GM21515 (cell line): ENCODE measurements around the gene IFI27L1.

Source experiments
- ATAC-seq: cut with Tn5 transposase; IDR thresholded peaks from one replicate; pipeline ENCODE4 v1.9.1; 2021; ENCODE audit not compliant: unreplicated experiment

The IFI27L1 gene

DNA sequence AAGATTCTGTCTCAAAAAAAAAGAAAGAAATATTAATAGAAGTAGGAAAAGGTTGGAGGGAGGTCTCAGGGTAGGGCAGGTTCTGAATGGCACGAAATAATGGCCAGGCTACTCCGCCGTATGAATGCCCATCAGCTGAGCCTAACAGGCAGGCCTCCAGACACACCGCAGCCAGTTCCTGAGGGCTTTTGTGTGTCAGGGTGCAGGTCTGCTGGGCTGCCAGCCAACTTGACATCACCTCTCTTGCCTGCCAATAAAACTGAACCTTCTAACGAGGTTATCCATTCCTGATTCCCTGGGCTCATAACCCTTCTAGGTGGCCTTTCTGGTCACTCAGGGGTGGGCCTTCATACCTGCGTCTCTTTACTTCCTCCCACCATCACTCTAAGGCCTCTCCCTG lies 32.4 kb downstream of the IFI27L1 start:
- ATAC-seq = no peak

DNA sequence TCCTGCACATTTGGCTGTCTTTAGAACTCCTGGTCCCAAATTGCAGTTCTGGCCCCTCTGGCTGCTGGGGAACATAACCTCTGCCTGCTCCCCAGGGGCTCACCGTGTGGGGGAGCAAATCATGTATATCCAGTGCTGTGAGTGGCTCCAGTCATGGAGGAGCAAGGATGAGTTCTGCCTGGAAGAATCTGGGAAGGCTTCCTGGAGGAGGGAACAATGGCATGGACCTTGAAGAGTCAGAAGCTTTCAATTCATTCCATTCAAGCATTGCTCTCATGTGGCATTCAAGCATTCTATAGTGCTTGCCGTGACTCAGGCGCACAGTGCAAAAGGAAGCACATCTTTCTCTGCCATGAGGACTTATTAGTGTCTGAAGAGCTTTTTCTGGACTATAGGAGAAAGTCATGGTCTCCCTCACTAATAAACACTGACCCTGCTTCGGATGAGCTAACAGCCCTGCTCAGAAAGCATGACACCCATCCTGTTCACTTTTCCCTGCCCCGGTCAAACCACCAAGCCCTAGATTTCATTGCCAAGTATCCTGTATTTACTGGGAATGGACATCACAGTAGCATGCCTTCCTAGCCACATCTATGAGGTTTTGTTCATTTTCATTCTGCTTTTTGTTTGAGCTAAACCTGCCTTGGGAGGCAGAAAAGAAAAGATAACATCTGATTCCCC lies 32.9 kb downstream of the IFI27L1 start:
- ATAC-seq = no peak

DNA sequence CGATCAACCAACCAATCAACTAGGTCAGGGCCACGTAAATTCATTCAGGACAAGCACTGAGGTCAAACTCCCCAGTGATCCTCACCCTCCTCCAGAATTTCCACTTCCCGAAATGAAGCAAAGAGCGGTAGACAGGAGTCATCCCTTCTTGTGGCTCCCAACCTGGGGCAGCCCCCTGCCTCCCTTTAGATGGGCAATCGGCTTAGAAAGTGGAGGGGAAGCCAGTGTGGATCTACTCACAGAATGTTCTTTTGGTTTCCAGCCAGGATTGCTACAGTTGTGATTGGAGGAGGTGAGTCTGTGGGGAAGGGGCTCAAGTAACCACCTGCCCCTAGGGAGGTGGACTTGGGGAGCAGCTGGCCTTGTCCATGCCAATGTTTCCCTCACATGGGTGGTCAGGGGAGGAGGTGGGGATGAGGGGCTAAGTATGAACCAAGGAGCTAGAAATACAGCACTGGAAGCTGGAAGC lies 33.5 kb downstream of the IFI27L1 start:
- ATAC-seq = no peak

DNA sequence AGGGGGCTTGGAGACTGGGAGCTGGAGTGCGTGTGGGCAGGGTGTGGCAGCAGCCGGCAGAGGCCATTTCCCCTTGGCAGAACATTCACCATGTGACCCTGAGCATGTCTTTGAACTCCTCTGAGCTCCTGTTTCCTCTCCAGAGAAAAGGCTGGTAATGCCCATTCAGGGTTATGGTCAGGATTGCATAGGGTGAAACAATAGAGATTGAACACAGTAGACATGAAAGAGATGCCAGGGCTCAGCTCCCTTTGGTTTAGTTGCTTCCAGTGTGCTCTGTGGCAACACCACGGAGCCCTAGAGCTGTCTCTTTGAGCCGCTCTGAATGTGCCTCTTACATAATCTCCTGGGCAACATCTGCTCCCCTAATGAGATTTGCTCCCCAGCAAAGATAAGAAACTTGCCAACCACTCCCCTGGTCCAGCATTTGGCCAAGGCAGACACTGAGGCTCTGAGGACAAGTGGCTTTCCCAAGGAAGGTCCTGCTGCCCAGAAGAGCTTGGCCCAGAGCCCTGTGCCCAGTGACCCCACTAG lies 34.0 kb downstream of the IFI27L1 start:
- no peak for ATAC-seq

DNA sequence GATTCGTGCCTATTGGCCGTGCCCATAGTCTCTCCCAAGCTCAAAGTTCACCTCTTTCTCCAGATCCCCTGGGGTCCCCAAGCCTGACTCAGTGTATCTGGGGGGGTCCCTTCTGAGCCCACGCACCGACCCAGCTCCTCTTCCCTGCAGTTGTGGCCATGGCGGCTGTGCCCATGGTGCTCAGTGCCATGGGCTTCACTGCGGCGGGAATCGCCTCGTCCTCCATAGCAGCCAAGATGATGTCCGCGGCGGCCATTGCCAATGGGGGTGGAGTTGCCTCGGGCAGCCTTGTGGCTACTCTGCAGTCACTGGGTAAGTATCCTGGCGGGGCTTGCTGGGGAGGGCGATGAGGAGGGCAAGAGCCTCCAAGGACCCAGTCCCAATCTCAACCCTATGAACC lies 34.5 kb downstream of the IFI27L1 start:
- no peak for ATAC-seq

DNA sequence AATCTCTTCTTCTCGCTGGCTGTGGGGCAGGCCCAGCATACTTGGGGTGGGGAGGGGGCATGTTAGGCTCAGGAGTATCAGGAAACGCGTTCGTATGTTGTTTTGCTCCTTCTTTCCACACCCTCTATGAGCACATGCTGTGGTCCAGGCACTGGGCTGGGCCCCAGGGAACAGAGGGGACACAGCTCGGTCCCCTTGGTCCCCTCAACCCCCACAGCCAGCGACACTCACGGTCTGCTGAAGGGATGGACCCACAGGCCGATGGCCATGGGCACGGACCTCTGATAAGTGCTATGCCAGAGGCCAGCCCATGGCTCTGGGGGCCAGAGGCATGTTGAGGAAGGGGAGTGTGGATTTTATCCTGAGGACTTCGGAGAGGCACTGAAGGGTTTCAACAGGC lies 35.6 kb downstream of the IFI27L1 start:
- no peak for ATAC-seq

DNA sequence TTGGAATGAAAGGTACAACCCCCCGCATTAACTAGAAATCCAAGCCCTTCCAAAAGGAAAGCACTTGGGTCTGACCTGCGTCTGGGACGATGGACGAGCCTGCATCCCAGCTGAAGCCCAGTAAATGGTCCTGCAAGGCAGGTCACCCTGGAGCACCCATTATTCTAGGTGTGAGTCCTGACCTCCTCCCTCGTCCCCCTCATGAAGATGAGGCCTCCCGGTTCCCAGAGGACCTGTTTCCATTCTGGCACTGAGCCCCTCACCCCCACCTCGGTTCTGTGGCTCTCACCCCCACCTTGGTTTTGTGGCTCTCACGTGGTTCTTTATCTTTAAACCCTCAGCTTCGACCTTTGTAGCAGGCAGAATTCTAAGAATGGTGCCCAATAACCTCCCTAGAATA lies 36.7 kb downstream of the IFI27L1 start:
- ATAC-seq = no peak

DNA sequence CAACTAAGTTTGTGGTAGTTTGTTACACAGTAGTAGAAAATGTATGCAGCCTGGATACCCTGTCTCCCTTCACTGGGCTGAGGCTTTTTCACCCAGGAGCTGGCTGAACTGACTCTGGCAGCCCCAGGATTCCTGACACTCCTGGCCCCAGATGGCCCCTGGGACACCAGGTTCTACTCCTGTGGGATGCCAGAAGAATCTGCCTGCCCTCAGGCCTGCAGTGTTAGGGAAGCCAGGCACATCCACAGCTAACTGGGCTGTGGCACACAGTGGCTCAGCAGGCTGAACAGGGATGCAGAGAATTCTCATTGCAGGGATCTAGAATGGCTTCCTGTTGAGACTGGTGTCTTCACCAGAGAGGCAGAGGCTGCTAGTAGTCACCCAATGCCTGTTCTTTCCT lies 38.0 kb downstream of the IFI27L1 start:
- ATAC-seq = no peak

DNA sequence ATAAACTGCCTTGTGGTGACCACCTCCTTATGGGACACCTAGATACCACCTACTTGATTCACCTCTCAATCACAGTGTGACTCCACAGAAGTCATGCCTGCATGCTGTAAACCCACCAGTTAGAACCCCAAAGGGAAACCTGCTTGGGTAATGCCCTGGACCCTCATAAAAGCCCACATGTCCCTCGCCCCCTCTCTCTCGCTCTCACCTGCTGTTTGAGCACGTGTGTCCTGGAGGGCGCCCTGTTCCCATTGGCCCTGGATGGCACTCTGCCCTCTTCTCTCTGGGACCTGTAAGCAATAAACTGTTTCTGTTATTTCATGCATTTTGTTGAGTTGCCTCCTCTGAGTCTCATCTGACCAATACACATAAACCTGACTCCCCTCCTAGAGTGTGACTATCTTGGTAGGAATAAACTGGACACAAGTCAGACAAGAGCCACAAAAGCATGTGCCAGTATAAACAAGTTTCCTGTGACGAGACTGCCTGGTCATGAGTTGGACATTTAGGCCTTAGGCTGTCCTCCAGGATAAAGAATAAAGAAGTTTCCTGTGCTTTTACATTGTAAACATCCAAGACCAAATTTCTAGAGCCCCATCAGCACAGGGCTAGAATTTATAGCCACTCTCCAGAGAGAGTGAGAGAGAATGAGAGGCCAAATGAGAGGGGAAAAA lies 39.7 kb downstream of the IFI27L1 start:
- ATAC-seq = no peak

DNA sequence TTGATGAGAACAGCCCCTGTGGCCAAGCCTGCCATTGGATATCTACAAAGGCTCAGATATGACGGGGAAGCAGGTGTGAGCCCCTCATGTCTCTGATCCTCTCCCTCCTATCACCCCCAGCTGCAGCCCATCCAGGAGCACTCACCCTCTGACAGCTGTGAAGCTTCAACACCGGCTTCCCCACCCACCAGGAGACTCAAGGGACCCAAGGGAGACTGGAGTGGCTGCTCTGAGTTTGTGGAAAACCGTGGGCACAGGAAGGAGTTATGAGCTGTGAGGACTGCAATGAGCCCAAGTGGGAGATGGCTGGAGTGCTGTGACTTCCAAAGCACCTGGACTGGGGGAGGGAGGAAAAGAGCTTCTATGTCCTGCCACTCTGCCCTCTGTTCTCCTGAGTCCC lies 40.4 kb downstream of the IFI27L1 start:
- ATAC-seq = no peak

DNA sequence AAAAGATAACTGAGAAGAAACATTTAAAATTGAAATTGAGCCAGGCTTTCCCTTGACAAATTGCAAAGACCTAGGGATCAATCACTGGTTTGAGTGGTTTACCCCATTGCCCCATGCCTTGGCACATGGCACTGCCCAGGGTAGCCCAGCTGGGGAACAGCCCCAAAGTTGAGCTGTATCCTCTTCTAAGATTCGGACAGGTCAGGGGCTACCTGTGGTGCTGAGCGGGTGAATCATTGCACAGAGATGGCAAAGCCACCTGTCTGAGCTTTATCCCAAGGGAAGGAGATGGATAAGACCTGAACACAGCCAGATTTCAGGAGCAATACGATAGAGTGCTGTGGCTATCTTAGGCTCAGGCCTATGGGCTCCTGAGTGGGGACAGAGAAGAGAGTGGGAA lies 41.3 kb downstream of the IFI27L1 start:
- no peak for ATAC-seq

DNA sequence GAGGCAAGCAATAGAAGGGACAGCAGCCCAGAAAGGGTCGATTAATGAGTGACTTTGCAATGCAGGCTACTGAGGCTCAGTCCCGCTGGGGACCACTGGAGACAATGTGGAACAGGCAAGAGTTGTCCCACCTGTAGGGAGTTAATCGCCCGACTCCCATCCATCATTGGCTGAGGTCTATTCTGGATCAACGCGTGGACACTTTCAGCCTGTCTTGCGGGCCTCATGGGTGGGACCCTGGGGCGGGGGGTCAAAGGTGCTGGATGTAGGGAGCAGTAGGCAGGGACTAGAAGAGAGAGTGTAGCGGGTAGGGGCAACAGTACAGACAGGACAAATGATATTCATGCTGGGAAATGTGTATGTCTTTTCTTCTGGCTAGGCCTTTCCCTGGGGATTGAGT lies 42.2 kb downstream of the IFI27L1 start:
- no peak for ATAC-seq

DNA sequence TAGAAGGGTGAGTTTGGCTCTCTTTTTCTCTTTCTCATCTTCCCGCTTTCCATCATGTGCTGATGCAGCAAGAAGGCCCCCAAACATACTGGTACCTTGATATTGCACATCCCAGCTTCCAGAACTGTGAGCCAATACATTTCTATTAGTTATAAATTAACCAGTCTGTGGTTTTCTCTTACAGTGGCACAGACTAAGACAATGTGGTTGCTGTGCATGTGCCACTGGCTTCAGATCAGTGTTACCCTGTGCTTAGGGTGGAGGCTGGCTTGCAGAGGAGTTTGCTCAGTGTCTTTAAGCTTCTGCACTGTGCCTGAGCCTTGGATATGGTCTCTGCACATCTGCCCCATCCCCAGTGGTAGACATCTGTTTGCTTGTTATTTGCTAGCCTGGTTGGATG lies 42.8 kb downstream of the IFI27L1 start:
- no peak for ATAC-seq

DNA sequence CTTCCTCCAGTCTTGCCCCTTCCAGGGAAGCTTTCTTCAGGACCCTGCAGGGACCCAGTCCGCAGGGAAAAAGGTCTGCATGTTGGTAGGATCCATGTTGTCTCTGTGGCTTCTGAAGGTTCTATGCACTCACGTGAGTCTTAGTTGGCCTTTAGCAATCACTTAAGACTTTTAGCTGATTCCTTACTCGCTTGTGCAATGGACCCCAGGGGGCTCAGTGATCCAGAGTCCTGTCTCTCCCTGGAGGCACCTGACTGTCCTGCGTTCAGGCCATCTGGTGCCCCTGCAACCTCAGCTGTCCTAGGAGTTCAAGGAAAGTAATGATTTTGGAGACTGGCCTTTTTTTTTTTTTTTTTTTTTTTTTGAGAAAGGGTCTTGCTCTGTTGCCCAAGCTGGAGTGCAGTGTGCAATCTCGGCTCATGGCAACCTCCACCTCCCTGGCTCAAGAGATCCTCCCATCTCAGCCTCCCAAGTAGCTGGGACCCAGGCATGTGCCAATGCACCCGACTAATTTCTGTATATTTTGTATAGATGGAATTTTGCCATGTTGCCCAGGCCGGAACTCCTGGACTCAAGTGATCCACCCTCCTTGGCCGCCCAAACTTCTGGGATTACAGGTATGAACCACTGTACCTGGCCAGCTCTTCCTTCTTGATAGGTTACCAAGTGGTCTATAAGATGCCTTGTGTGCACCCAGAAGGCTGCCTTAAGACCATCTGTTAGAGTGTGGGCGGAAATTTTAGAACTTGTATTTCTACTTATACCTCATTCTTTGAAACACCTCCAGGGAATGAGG lies 43.7 kb downstream of the IFI27L1 start:
- ATAC-seq = no peak

DNA sequence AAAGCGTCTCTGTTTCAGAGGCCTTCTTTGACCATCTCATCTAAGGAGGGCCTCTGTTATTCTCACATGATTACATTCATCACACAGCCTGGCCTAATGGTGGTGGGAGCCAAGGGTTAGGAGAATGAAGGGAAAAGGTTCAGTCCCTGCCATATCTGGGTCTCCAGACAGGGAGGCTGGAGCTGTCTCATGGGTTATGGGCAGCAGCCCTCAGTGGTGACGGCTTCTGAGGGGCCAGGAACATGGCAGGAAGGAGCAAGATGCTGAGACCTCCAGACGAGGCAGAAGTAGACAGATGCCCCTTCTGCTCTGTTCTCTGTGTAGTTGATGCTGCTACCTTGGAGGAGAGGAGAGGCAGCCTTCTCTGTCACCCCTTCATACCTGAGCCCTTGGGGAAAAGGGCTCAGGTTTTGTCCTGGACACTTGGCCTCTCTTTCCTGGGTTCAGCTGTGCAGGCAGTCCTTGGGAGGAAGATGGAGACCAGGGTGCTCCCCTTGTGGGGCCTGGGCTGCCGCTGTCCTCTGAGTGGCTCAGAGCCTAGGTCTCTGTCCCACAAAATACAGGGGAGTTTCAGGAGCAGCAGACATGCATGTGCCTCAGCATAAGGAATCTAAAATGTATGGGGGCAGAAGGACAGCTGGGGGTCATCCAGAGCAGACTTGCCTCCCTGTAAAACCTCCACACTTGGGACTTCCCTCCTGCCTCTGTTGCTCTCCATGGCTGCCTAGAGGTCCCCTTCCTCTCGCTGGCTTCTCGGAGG lies 44.7 kb downstream of the IFI27L1 start:
- ATAC-seq = no peak

DNA sequence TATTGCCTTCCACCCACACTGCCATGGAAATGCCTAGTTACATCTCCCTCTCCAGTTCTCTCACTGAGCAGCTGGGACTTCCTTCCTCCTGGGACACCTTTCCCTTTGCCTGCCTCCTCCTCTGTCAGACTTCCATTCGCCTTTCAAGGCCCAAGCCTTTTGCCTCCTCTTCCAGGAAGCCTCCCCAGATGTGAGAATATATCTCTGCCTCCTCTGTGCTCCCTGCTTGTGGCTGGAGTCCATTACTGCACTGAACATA lies 45.2 kb downstream of the IFI27L1 start:
- ATAC-seq = no peak

DNA sequence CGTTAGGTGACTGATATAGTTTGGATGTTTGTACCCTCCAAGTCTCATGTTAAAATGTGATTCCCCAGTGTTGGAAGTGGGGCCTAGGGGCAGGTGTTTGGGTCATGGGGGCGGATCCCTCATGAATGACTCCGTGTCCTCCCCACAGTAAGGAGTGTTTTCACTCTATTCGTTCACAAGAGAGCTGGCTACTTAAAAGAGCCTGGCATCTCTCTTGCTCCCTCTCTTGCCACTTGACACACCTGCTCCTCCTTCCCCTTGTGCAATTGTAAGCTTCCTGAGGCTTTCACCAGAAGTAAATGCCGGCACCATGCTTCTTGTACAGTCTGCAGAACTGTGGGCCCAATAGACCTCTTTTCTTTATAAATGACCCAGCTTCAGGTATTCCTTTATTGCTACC lies 45.7 kb downstream of the IFI27L1 start:
- no peak for ATAC-seq

DNA sequence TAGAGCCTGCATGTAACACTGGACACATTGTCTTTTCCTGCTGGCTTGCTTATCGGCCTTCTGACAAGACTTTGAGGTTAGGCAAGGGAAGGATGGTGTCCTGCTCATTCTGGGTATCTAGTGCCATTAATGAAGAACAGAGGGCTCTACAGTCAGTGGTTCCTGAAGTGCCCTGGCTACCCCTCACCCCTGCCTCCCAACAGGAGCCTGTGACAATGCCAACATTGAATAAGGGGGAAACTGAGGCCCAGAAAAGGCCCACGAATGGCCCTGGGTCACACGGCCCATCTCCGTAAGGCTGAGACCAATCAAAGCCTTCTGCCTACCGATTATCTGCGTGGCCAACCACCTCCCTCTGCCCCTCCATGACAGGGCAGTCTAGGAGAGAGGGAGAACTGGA lies 46.2 kb downstream of the IFI27L1 start:
- ATAC-seq = no peak

DNA sequence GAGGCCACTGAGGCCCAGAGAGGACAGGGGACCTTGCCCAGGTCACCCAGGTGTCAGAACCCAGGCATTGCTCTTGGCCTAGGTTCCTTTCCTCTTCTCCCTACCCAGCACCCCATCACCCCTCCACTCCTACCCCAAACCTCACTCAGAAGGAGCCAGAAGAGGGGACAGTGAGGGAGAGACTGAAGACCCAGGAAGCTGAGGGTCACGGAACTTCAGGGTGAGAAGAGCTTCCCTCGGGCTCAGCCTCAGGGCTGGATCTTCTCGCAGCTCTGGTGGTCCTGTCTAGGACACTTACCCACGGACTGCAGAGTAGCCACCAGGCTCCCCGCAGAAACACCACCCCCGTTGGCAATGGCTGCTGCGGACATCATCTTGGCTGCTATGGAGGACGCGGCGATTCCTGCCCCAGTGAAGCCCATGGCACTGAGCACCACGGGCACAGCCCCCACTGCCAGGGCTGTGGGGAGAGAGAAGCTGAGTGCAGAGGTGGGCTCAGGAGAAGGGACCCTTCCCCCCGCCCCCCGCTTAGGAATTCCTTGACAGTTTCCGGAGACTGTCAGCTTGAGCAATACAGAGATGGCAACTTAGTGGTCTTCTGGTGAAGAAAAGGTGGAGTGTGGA lies 47.2 kb downstream of the IFI27L1 start:
- no peak for ATAC-seq

DNA sequence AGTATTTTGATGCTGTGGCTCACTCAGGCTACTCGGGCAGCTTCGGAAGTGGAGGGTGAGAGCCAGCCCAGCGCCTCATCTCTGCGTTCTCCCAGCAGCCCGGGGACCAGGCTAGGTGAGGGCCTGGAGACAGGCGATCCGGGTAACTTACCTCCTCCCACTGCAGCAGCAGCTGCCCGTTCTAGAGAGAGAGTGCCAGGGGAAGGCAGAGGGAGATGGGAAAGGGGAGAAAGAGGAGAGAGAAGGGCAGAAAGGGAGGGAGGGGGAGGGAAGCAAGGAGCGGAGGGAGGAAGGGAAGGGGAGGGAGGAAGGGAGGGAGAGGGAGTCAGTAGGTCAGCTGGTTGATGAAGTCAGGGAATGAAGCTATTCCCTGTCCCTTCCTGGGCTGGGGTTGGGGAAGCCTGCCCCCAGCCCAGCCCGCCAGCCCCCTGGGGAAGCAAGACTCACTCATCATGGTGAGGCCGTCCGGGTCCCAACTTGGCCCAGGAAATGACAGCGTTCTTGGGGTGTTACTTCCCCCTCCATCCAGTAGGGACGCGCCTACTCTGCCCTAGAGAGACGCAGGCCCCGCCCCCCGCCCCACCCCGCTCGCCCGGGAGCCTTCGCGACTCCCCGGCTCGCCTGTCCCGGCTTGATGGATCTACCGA lies 48.1 kb downstream of the IFI27L1 start, which contains the start of gene IFI27L2:
IFI27L2 (minus strand) TSS at position 494 of the 647 bp plus-strand sequence; CDS start at position 454, 40 bp downstream.
- peak; percentile 95 for ATAC-seq
